Mucosa of descending colon (tissue), 3 donors: ENCODE measurements around the gene TOM1. TPM values are rescaled to one million over a fixed set of nuclear protein-coding genes. Genes with fewer than 3 reads are reported as not detected.

Experiments used
- ATAC-seq: fragments of 200-7000 bp; cut with Tn5 transposase; one replicate; pipeline ENCODE4 v1.9.1; 2020; ENCODE audit warnings: mild to moderate bottlenecking, moderate library complexity
- DNase-seq, 3 donors: peaks; one replicate each; pipeline ENCODE4 v3.0.0-alpha.2; 2020
- H3K36me3 ChIP-seq: fragments of 200-600 bp; one replicate; pipeline ENCODE4 v1.8.0; 2021; ENCODE audit warnings: low read depth, mild to moderate bottlenecking
- H3K4me1 ChIP-seq: fragments of 200-600 bp; one replicate; pipeline ENCODE4 v1.8.0; 2021; ENCODE audit warnings: low read depth, mild to moderate bottlenecking
- H3K4me3 ChIP-seq: fragments of 200-600 bp; one replicate; pipeline ENCODE4 v1.8.0; 2021; ENCODE audit warnings: mild to moderate bottlenecking
- H3K9me3 ChIP-seq: fragments of 200-600 bp; one replicate; pipeline ENCODE4 v1.8.0; 2021; ENCODE audit warnings: mild to moderate bottlenecking
- CTCF ChIP-seq: fragments of 200-600 bp; IDR thresholded peaks from one replicate; pipeline ENCODE4 v1.8.0; 2022; ENCODE audit warnings: antibody characterized with exemption, mild to moderate bottlenecking
- intact Hi-C, 2 donors: fragments of 100-400 bp; cut with DNase I in 1 of 2; cut with micrococcal nuclease in 1 of 2; formaldehyde crosslinking; loops; one replicate each; pipeline versions ENCODE4 v1.11.0 to v1.11.1; 2022; cut with DNase I, micrococcal nuclease
- long read RNA-seq, 2 donors: library from polyadenylated mRNA; unstranded; transcript quantifications; one replicate each; pipeline ENCODE4 v2.0.0, GENCODE V29; 2019 to 2021
- total RNA-seq, 3 donors: library from RNA; stranded (reverse); fragmentation: NEBNext Ultra II Directional in 2 of 3; extraction: Animal tissue kit (Norgen Biotek cat#: 25700) in 2 of 3; gene quantifications; one replicate each; pipeline versions ENCODE4 v1.2.1 to v1.2.4, GENCODE V29; 2021 to 2023
- donor health status: DM: no; HTN: no; CAD: no; lungs with moderate emphysema.
- donor health status: DM: no; HTN: no; CAD: no.
- donor health status: DM: no; HTN: yes; CAD: no.

The TOM1 gene
- total RNA-seq: 10 to 100 TPM; 59.8 to 74.7 (median 60.2) TPM
- long read RNA-seq, donor 1, transcript TOM1-210 (15 exons, 2,389 nt): major isoform, 68 of 118 reads
- long read RNA-seq, donor 1, transcript TOM1-204 (15 exons, 2,390 nt): minor isoform, 16 of 118 reads
- long read RNA-seq, donor 1, partial matches to known transcripts: 7 of 118 reads
- long read RNA-seq, donor 1, other reads (novel, unspliced or antisense): 26 of 118 reads
- long read RNA-seq, donor 2, transcript TOM1-210 (15 exons, 2,389 nt): major isoform, 41 of 63 reads
- long read RNA-seq, donor 2, transcript TOM1-204 (15 exons, 2,390 nt): minor isoform, 5 of 63 reads
- long read RNA-seq, donor 2, partial matches to known transcripts: 3 of 63 reads
- long read RNA-seq, donor 2, other reads (novel, unspliced or antisense): 14 of 63 reads

DNA sequence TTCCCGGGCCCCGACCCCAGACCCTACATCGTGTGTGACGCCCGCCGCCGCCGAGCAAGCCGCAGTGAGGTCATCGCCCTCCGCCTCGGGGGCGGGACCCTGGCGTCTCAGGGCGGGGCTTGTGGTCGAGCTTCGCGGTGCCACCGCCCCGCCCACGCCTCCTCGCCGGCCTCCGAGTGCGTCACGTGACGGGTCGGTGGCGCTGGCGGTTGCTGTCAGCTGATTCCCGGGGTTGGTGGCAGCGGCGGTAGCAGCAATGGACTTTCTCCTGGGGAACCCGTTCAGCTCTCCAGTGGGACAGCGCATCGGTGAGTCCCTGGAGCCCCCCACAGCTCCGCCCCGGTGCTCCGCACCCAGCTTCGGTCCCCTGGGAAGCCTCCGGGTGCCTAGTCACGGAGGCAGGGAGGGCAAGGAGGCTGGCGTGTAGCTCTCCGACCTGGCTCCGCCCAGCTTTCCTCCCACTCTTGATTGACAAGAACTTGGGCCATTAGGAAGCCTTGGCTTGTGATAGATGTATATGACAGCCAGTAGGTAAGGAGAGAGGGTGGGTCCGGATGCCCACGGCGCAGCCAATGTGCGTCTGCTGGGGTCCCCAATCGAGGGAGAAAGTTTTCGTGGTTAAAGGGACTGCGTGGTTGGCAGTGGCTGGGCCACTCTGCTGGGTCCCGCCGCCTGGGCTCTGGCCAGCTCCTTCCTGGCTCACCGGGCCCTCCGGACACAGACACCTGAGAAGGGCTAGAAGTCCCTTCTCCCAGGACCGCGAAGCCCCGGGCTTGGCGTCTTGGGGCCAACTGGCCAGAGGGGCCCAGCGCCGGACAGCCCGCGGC, at the start of gene TOM1:
Gene TOM1, plus strand, starts transcription at position 222 of the 827 bp plus-strand sequence. Its CDS starts 35 bp downstream, at position 257.
- intact Hi-C loops: no loop called here
- no peak for TF ChIP-seq CTCF
- Histone ChIP-seq H3K4me3 (peak within 1 kb of the TSS; percentile 67), H3K9me3 (no peaks in the 10 kb centered on the region), H3K4me1 (peaks cover 11% of the 10 kb centered on the region), H3K36me3 (no peaks in the 10 kb centered on the region)
- DNase-seq: peak; percentile 98 to 99 (median 98)
- peak; percentile 95 for ATAC-seq

GRCh38 chr22:35250156-35250555, 49.5 kb upstream of the TOM1 start:
- DNase-seq: no peak

DNA sequence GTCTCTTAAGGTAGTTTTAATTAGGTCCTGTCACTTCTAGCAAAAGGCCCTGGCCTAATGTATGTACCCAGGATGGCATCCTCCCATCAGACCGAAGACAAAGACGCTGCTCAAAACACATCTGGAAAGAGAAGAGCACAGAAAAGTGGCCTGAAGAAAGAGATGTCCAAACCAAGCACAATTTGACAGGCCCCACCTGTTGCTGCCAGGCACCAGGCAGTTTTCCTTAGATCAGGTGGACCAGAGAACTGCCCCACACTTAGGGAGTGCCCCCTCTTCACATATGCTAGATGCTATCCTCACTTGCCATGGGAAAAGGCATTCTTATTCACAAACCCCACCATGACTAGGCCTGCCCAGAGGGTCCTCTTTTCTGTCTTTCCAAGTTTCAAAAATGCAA, 45.7 kb upstream of the TOM1 start:
- DNase-seq (no peak), ATAC-seq (no peak)
- Histone ChIP-seq H3K4me3 (no peak overlapping the region), H3K36me3 (no peaks in the 10 kb centered on the region), H3K9me3 (no peaks in the 10 kb centered on the region), H3K4me1 (peaks cover 7% of the 10 kb centered on the region)
- TF ChIP-seq CTCF: no peak
- intact Hi-C loops: no loop called here

More at GRCh38 chr22:35250156-35250555, 49.5 kb upstream of the TOM1 start:
- Histone ChIP-seq H3K4me3 (no peak overlapping the region), H3K36me3 (no peaks in the 10 kb centered on the region), H3K9me3 (no peaks in the 10 kb centered on the region), H3K4me1 (no peaks in the 10 kb centered on the region)
- no peak for ATAC-seq
- intact Hi-C loops: no loop called here
- no peak for TF ChIP-seq CTCF

DNA sequence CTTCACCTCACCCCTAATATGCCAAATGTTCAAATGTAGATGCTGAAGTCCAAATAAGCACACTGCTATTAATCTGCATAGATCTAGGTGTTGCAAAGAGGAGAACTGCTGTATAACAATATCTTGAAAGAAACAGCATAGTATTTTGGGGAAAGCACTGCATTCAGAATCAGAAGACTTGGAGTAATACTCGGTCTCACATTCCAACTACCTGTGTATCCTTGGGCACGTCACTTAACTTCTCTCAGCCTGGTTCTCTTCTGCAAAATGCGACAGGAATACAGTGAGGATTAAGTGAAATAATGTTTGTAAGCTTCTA, 42.7 kb upstream of the TOM1 start:
- no peak for TF ChIP-seq CTCF
- peaks cover 7% of the 10 kb centered on the region for H3K4me1 ChIP-seq
- DNase-seq (no peak), ATAC-seq (peak; percentile 5)
- no peaks in the 10 kb centered on the region for H3K9me3 ChIP-seq
- no peaks in the 10 kb centered on the region for H3K36me3 ChIP-seq
- intact Hi-C loops: no loop called here
- H3K4me3 ChIP-seq: no peak overlapping the region

- H3K4me1 ChIP-seq: peaks cover 7% of the 10 kb centered on the region
- H3K9me3 ChIP-seq: no peaks in the 10 kb centered on the region
- no peaks in the 10 kb centered on the region for H3K36me3 ChIP-seq
- ATAC-seq: peak; percentile 99
- peak within 1 kb of the TSS; percentile 88 for H3K4me3 ChIP-seq
- intact Hi-C loops: no loop called here
- DNase-seq: peak; percentile 88 to 91 (median 90)
- no peak for TF ChIP-seq CTCF
These were observed 42.1 kb upstream of the TOM1 start, which contains the start of gene HMGXB4 for GRCh38 chr22:35257321-35258190. Gene HMGXB4 (plus strand): TSS chr22:35257493. CDS start chr22:35262391, 4,898 bp downstream.
